Globus pallidus (tissue), 1 donor: ENCODE data around the gene NR2C2.

Experiments
- DNase-seq: peaks from one replicate; pipeline ENCODE4 v3.0.0-alpha.2; 2015; ENCODE audit warnings: low spot score

Gene NR2C2

GRCh38 chr3:15063656-15064286 is 116.4 kb downstream of the NR2C2 start:
- DNase-seq: no peak

GRCh38 chr3:15064299-15064834 is 117.0 kb downstream of the NR2C2 start:
- DNase-seq: no peak

GRCh38 chr3:15064835-15065549 is 117.6 kb downstream of the NR2C2 start, which contains the start of gene MRPS25:
MRPS25 (minus strand) TSS chr3:15065315; CDS start chr3:15065194, 121 bp downstream.
- peak; percentile 85 for DNase-seq

- DNase-seq: no peak
Observed at GRCh38 chr3:15065550-15066007, 118.2 kb downstream of the NR2C2 start.

- DNase-seq: no peak
Observed at GRCh38 chr3:15066467-15066866, 119.1 kb downstream of the NR2C2 start.

- no peak for DNase-seq
Observed at GRCh38 chr3:15069441-15069840, 122.1 kb downstream of the NR2C2 start.

GRCh38 chr3:15071699-15072098 is 124.3 kb downstream of the NR2C2 start:
- no peak for DNase-seq

GRCh38 chr3:15074500-15074899 is 127.1 kb downstream of the NR2C2 start:
- no peak for DNase-seq

- DNase-seq: no peak
Observed at GRCh38 chr3:15079091-15079490, 131.7 kb downstream of the NR2C2 start.

GRCh38 chr3:15081960-15082664 is 134.7 kb downstream of the NR2C2 start:
- DNase-seq: no peak

GRCh38 chr3:15083252-15083651 is 135.9 kb downstream of the NR2C2 start:
- DNase-seq: no peak

GRCh38 chr3:15086263-15086662 is 138.9 kb downstream of the NR2C2 start:
- DNase-seq: no peak

GRCh38 chr3:15086699-15087098 is 139.3 kb downstream of the NR2C2 start:
- DNase-seq: no peak

GRCh38 chr3:15089201-15089600 is 141.8 kb downstream of the NR2C2 start:
- no peak for DNase-seq

- no peak for DNase-seq
Observed at GRCh38 chr3:15091575-15091974, 144.2 kb downstream of the NR2C2 start.

- DNase-seq: no peak
Observed at GRCh38 chr3:15092686-15093085, 145.3 kb downstream of the NR2C2 start.

GRCh38 chr3:15094187-15094875 is 146.9 kb downstream of the NR2C2 start:
- no peak for DNase-seq

- peak; percentile 38 for DNase-seq
Observed at GRCh38 chr3:15096046-15096445, 148.7 kb downstream of the NR2C2 start.

- DNase-seq: no peak
Observed at GRCh38 chr3:15097891-15098290, 150.5 kb downstream of the NR2C2 start.
